GM12891 (cell line): Measurements from ENCODE around the gene GAL3ST1.

Experiments used
- DNase-seq: peaks from one replicate; pipeline ENCODE4 v3.0.0; 2011; ENCODE audit warnings: low spot score; ENCODE audit not compliant: insufficient read length
- FAIRE-seq: peaks from 2 replicates; lab custom pipeline; 2011; peaks lifted over from hg19 to GRCh38; lab: Jason Lieb, UNC
- PAX5 ChIP-seq: IDR thresholded peaks from 2 replicates; pipeline ENCODE4 v1.6.1; 2011; ENCODE audit warnings: low read length, moderate library complexity, mild to moderate bottlenecking; ENCODE audit not compliant: insufficient read depth, severe bottlenecking
- POLR2A ChIP-seq: IDR thresholded peaks from 2 replicates; pipeline ENCODE4 v1.6.1; 2011; ENCODE audit warnings: low read depth, low read length, control low read depth
- POLR2AphosphoS5 ChIP-seq: IDR thresholded peaks from 2 replicates; pipeline ENCODE4 v1.6.1; 2011; ENCODE audit warnings: low read depth, low read length, control low read depth
- POU2F2 ChIP-seq: IDR thresholded peaks from 2 replicates; pipeline ENCODE4 v1.6.1; 2011; ENCODE audit warnings: low read depth, mild to moderate bottlenecking, control low read depth, low read length, moderate library complexity
- SPI1 ChIP-seq: IDR thresholded peaks from 2 replicates; pipeline ENCODE4 v1.6.1; 2011; ENCODE audit warnings: low read depth, low read length, control low read depth
- TAF1 ChIP-seq: IDR thresholded peaks from 2 replicates; pipeline ENCODE4 v1.6.1; 2011; ENCODE audit warnings: low read depth, low read length, control low read depth

The GAL3ST1 gene

DNA sequence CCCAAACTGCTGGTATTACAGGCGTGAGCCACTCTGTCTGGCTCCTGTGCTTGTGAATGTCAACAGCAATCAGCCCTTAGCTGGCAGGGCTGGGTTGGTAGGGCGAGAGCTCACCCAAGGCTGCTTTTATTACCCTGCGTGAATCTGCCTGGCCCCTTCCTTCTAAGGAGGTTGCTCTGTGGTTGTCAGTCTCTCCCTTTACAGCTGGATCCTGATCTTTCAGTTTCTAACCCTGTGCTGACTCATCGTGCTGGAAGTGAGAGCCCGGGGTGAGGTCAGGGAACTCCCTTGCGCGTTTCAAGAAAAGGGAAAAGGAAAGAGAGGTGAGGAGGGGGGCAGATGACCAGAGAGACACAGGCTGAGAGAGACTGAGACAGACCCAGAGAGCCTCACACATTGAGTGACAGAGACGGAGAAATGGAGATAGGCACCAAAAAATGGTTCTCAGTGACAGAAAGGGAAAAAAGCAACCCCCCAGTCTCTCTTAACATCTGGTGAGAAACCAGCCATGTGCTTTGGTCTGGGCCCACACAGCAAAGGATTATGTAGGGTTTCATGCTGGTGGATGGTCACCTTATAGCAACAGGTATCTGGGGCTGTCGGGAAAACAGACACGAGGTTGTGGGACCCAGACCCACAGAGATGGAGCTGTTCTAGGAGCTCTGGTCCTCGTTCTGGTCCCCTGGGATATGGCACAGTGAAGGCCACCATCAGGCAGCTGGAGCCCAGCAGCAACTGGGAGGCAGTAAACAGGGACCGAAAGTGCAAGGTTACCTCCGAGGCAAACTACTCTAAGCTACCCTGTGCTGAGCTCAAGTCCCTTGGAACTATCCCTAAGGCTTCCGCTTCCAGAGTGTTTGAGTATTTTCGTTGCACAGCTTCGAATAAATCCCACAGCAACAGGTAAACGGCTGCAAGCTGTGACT lies 35.1 kb upstream of the GAL3ST1 start:
- TF ChIP-seq SPI1 (peak; percentile 28; the same call in 1 of the 2 replicates), POLR2A (no peak)
- DNase-seq (no peak), FAIRE-seq (peak; percentile 55)

DNA sequence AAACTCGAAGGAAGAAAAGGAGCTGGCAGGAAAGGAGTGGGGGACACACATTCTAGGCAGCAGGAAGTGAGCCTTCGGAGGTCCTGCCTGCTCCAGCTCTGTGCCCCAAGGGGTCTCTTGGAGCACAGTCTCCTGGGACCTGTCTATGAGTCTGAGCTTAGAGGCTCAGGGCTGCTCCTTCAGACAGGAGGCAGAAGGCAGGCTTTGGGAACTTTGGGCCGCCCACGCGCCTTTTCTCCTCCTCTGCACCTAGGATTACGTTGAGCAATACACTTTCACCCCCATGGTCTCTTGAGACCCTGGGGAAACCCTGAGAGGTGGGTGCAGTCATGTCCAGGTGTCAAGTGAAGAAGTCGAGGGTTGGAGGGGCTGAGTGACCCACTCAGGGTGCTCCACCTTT lies 33.5 kb upstream of the GAL3ST1 start:
- no peak for DNase-seq
- TF ChIP-seq POU2F2 (no peak), TAF1 (no peak), POLR2A (no peak), PAX5 (no peak), SPI1 (no peak), POLR2AphosphoS5 (no peak)
- no peak for FAIRE-seq

DNA sequence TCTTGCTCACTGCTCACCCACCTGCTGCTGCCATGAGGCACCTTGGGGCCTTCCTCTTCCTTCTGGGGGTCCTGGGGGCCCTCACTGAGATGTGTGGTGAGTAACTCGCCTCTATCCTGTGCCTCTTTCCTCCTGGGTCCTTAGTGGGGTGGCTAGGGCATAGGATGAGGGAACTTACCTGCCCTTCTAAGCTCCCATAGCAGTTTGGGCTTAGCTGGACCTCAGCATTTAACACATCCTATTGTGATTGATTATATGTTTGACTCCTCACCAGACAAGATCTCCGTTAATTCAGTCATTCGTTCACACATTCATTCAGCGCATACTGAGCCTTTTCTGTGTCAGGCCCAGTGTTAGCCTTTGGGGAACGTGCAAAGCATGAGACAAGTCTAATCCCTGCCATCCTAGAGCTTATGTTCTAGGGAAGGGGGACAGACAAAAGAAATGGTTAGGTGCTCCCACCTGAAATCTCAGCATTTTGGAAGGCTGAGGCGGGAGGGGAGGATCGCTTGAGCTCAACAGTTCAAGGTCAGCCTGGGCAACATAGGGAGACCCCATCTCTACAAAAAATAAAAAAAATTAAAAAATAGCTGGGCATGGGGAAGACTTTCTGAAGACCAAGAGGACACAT lies 33.0 kb upstream of the GAL3ST1 start:
- no peak for TF ChIP-seq POLR2AphosphoS5
- no peak for TF ChIP-seq POLR2A
- no peak for TF ChIP-seq SPI1
- no peak for TF ChIP-seq POU2F2
- TF ChIP-seq PAX5: no peak
- TF ChIP-seq TAF1: no peak
- DNase-seq (no peak), FAIRE-seq (peak; percentile 56)

DNA sequence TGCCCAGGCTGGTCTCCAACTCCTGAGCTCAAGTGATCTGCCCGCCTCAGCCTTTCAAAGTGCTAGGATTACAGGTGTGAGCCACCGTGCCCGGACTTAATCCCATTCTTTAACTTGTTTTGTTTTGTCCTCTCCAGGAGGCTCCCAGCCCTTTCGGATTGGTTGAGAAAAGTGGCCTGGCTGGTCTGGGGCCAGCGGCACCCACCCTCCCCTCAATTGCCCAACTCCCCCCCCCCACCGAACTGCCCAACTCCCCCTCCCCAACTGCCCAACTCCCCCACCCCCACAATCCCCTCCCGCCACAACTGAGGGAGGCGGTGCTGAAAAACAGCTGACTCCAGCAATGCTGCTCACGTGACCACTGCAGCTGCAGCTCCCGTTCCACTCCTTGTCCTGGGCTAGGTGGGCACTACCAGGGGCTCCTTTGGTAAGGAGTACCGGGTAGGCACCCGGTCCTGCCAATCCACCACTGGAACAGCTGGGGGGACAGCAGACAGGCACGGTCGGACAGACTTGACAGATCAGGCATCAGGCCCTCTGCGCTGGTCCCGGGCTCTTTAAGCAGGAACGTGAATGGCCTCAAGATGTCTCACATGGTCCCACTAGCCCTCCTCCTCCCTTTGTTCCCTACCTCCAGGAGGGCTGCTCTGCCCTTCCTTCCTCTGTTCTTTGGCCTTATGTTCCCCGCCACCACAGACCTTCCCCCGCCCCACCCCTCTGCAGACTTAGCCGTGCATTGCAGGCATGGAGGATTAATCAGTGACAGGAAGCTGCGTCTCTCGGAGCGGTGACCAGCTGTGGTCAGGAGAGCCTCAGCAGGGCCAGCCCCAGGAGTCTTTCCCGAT lies 32.2 kb upstream of the GAL3ST1 start, which contains the start of gene TCN2:
Gene TCN2, plus strand, starts transcription at position 720 of the 845 bp plus-strand sequence. CDS start 158 bp downstream, outside the sequence.
- FAIRE-seq (peak; percentile 89), DNase-seq (no peak)
- TF ChIP-seq POLR2AphosphoS5 (no peak), PAX5 (no peak), POU2F2 (no peak), POLR2A (no peak), TAF1 (no peak), SPI1 (no peak)

DNA sequence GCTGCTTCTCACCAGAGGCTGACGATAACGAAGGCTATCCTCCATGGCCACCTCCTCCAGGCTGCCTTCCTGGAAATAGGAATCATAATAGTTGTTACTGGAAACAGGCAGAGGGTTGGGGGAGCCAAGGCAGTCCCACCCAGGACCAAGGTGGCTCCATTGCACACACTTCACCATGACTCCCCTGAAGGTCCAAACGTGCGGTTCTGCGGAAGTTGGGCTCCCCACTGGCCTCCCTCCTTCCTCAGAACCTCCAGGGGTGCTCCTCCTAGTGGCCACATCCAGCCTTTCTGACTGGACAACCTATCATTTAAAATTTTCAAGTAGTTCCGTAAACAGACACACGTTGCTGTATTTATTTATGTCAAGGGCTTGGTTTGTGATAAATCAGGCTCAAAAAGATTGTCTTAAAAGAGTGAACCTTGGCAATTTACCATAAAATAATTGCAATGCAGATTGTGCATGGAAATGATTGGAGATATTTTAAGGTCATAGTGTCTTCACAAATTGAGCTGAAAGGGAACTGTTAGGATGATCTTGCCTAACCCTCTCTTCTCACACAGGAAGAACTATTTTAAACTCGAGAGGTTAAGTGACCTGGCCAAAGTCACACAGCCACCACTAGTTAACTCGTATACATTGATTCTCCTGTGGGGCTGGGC lies 31.1 kb upstream of the GAL3ST1 start:
- DNase-seq (no peak), FAIRE-seq (peak; percentile 63)
- TF ChIP-seq SPI1 (no peak), PAX5 (no peak), POU2F2 (no peak), POLR2AphosphoS5 (no peak), POLR2A (no peak), TAF1 (no peak)

DNA sequence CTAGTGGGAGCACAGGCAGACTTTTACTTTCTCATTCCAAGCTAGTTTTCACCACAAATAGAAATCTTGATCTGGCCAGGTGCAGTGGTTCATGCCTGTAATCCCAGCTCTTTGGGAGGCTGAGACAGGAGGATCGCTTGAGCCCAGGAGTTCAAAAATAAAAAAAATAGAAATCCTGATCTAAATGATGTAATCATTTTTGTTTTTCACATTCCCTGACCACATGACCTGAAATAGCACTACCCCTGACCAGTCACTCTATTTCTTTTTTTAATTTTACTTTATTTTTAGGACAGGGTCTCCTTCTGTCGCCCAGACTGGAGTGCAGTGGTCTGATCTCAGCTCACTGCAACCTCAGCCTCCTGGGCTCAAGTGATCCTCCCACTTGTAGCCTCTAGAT lies 30.3 kb upstream of the GAL3ST1 start:
- TF ChIP-seq POLR2AphosphoS5: no peak
- no peak for TF ChIP-seq POLR2A
- FAIRE-seq: no peak
- no peak for DNase-seq

DNA sequence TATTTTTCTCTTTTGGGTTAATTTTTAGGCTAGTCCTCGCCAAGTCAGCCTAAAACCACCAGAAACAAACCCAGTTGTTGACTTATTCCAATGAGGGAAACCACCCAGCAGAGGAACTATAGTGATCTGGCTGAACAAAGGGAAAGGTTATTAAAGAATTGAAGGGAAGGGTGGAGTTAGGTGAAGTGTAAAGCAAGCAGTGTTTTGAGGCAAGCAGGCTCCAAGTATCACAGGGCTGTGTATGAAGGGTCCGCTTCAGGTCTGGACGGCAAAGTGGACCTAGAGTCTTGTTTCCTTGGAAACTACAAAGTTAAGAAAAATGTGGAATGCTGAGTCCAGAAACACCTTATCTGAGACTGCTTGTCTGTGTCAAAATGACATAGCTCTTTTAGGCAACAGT lies 29.3 kb upstream of the GAL3ST1 start:
- FAIRE-seq: no peak
- TF ChIP-seq SPI1: no peak
- no peak for TF ChIP-seq POLR2AphosphoS5
- no peak for TF ChIP-seq POU2F2
- TF ChIP-seq POLR2A: no peak
- no peak for TF ChIP-seq TAF1
- no peak for TF ChIP-seq PAX5
- no peak for DNase-seq

DNA sequence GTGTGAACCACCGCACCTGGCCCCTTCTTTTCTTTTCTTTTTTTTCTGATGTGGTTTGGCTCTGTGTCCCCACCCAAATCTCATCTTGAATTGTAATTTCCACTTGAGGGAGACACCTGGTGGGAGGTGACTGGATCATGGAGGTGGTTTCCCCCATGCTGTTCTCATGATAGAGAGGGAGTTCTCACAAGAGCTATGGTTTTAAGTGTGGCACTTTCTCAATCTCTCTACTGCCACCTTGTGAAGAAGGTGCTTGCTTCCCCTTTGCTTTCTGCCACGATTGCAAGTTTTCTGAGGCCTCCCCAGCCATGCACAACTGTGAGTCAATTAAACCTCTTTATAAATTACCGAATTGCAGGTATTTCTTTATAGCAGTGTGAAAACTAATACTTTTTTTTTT lies 27.6 kb upstream of the GAL3ST1 start:
- no peak for FAIRE-seq
- DNase-seq: no peak
- TF ChIP-seq POLR2AphosphoS5 (no peak), POU2F2 (no peak), TAF1 (no peak), POLR2A (no peak), SPI1 (no peak), PAX5 (no peak)

DNA sequence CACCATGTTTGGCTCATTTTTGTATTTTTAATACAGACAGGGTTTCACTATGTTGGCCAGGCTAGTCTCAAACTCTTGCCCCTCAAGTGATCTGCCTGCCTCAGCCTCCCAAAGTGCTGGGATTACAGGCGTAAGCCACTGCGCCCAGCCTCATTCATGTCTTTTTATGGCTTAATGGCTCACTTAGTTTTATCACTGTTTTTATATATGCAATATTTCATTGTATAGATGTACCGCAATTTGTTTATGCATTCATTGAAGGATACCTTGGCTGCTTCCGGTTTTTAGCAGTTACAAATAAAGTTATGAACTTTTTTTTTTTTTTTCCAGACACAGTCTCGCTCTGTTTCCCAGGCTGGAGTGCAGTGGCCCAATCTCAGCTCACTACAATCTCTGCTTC lies 27.0 kb upstream of the GAL3ST1 start:
- DNase-seq: no peak
- no peak for FAIRE-seq
- TF ChIP-seq POLR2A (no peak), POU2F2 (no peak)
